AG04449 (cell line): ENCODE data around the gene C16orf74.

ENCODE experiments used
- CTCF ChIA-PET: fragments of 350-600 bp; formaldehyde crosslinking; extraction: SDS; loops from one replicate; lab custom pipeline; 2021; ENCODE audit warnings: antibody characterized with exemption; lab: Yijun Ruan, JAX
- POLR2A ChIA-PET: fragments of 400-600, 350-600 bp; formaldehyde crosslinking; extraction: SDS; loops from one replicate; lab custom pipeline; 2020; ENCODE audit warnings: antibody characterized with exemption, inconsistent platforms; lab: Yijun Ruan, JAX
- DNase-seq: peaks from one replicate; pipeline ENCODE4 v3.0.0-alpha.2; 2010; ENCODE audit warnings: low read depth, low spot score
- H3K4me3 ChIP-seq: 2 replicates; pipeline ENCODE4 v1.5.1; 2011; ENCODE audit warnings: low read depth, mild to moderate bottlenecking, control low read depth, low read length
- TF ChIP-seq, protein P1 (sequence below): IDR thresholded peaks from one replicate; pipeline ENCODE4 v1.5.1; 2011; ENCODE audit warnings: mild to moderate bottlenecking, moderate library complexity, low read length, control low read depth, inconsistent platforms; ENCODE audit not compliant: insufficient read depth; ENCODE audit errors: missing control alignments

C16orf74 gene

DNA sequence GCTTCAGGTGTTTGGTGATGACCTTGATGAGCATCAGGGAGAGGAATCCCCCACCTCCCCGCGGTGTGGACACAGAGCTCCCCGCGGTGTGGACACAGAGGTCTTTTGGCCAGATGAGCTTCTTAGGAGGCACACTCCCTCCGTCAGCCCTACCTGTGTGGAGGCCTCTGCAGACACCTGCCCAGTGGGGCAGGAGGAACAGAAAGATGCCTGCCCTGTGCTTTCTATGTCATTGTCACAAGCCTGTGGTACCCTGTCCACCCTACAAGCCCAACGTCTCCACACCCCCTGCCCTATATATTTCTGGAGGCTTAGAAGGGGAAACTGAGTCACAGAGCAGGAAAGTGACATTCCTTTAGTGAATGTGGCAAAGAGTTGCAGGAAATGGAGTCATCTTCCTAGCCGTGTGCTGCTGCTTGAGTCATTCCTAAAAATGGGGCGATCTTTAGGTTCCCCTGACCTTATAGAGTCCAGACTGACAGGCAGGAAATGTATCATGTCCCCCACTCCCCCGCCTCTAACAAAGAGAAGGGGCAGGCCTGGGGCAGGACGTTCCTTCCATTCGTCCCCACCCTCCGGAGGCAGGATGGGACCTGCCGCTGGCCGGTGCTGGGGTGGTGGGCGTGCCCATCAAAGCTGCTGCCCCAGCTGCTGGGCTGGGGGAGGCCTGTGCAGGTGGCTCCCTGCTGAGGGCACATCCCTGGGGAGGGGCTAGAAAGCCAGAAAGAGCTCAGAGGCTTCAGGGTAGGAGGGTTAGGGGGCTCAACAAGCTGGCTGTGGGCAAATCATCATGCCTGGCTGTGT is 1.0 kb upstream of the C16orf74 start:
- POLR2A ChIA-PET, result no interaction called here
- peak overlapping the region; percentile 61 for H3K4me3 ChIP-seq
- TF ChIP-seq, protein P1, sequence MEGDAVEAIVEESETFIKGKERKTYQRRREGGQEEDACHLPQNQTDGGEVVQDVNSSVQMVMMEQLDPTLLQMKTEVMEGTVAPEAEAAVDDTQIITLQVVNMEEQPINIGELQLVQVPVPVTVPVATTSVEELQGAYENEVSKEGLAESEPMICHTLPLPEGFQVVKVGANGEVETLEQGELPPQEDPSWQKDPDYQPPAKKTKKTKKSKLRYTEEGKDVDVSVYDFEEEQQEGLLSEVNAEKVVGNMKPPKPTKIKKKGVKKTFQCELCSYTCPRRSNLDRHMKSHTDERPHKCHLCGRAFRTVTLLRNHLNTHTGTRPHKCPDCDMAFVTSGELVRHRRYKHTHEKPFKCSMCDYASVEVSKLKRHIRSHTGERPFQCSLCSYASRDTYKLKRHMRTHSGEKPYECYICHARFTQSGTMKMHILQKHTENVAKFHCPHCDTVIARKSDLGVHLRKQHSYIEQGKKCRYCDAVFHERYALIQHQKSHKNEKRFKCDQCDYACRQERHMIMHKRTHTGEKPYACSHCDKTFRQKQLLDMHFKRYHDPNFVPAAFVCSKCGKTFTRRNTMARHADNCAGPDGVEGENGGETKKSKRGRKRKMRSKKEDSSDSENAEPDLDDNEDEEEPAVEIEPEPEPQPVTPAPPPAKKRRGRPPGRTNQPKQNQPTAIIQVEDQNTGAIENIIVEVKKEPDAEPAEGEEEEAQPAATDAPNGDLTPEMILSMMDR, result no peak
- CTCF ChIA-PET, result interaction anchor here (0.9 to 1.5 kb wide), 5 partner anchors 32 to 507 kb away, joined by 3 to 4 read pairs (median 3); no protein-coding TSS in a partner anchor
- DNase-seq, result no peak

DNA sequence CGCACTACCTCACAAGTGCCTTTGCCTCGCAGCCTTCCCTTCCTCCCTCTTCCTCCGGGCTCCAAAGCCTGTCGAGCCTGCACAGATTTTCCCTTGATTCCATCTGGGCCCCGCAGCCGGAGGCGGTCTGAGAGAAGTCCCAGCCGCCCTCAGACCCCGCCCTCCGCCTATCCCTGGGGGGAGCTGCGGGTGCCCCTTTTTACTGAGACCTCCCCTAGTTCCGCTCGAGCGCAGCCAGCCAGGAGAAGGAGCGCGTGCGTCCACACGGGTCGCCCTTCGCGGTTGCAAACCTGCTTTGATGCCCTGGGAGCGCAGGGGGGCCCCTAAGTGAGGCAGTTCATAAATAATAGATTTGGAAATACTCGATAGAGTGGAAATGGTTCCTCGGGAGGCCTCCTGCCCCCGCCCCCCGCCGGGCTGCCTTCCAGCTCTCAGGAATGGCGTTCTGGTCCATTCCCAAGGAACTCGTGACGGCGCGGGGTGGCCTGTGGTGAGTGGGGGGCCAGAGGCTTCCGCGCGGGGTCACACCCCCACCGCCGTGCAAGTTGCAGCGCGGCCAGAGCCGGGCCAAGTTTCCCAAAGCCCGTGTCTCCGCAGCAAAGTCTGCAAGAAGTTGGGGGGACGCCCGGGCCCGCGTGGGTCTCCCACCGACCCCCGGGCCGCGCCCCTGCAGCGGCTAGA is 610 bp downstream of the C16orf74 start:
- POLR2A ChIA-PET, result interaction anchor here (0.8 kb wide), 1 partner anchor 52 kb away, joined by 3 read pairs; no protein-coding TSS in a partner anchor
- peak overlapping the region; percentile 61 for H3K4me3 ChIP-seq
- no peak for DNase-seq
- TF ChIP-seq, protein P1, result peak; percentile 3
- CTCF ChIA-PET, result interaction anchor here (0.6 to 1.5 kb wide), 4 partner anchors 11 to 97 kb away, joined by 3 to 5 read pairs (median 3); no protein-coding TSS in a partner anchor

DNA sequence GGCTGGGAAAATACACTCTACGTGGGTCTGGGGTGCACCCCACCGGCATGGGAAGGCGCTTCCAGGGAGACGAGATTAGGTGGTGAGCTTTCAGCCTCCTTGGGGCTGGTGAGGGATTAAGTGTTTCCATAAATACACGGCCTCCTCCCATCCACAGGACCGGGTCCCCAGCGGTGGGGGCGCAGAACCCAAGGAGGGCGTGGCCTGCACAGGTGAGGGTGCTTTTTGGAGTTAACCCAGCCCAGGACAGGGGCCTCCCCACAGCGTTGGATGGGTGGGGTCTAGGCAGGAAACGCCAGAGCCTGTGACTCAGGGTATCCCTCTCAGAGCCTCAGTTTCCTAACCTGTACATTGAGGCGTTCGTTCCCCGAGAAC is 1.1 kb downstream of the C16orf74 start:
- POLR2A ChIA-PET, result interaction anchor here (0.8 kb wide), 1 partner anchor 51 kb away, joined by 3 read pairs; no protein-coding TSS in a partner anchor
- TF ChIP-seq, protein P1, result no peak
- peak overlapping the region; percentile 61 for H3K4me3 ChIP-seq
- CTCF ChIA-PET, result interaction anchor here (1.1 to 1.3 kb wide), 3 partner anchors 12 to 33 kb away, joined by 3 to 5 read pairs (median 3); no protein-coding TSS in a partner anchor
- DNase-seq, result no peak

DNA sequence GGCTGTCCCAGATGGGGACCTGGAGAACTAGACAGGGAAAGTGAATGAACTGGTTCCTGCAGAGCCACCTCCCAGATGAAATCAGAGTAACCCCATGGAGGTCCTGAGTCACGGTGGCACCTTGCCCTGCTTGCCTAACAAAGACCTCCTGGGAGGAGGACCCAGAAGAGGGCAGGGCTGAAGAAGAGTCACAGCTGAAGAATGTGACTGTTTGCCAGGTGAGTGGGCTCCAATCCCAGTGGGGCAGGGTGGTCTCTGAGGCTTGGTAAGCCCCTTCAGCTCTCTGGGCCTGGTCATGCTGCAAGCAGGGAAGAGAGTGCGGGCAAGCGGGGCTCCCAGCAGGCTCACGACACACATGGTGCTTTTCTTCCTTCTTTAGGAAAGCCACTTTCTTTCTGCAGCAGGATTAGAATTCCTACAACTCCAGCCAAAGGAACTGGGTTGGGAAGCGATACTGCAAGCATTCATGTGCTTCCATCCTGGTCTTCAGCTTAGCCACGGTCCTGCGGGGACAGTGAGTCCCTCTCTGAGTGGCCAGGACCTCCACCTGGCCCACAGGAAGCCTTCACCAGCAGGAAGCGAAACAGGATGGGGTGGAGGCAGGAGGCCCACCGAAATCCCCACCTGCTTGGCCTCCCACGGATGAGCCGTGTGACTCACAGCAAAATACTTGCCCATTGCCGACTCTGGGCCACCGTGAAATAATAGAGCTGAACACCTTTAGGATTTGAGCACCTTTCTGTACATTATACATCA is 4.3 kb downstream of the C16orf74 start:
- no peak overlapping the region for H3K4me3 ChIP-seq
- TF ChIP-seq, protein P1, result no peak
- no peak for DNase-seq
- ChIA-PET CTCF (interaction anchor here (1.8 to 2.2 kb wide), 2 partner anchors 28 to 88 kb away, joined by 5 to 9 read pairs; no protein-coding TSS in a partner anchor), POLR2A (no interaction called here)

DNA sequence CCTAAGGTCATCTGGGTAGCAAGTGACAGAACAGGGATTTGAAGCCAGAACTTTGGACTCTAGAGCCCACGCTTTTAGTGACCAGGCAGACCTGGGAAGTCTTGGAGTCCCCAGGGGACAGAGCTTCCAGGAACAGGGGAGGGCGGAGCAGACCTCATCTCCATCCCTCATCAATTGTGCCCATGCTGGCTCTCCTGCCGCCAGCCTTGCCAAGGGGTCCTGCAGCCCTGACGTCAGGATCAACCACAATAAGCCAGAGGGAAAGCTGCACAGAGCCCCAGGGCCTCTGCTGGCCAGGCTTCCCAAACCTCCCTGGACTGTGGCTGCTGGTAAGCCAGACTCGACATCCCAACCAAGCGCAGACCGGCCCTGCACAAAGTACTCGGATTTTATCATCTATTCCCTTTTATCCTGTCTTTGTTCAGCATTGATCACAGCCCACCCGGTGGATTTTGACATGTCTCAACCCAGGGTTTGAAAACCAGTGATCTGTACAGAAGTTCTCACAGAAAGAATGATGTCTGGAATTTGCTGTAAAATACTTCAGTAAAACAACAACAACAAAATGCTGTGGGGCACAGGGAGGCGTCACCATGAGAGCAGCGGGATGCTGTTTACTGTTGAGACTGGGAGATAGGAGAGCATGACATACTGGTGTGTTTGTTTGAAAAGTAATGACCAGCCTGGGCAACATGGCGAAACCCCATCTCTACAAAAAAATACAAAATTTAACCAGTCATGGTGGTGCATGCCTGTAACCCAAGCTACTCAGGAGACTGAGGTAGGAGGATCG is 11.8 kb downstream of the C16orf74 start:
- TF ChIP-seq, protein P1, result no peak
- DNase-seq, result no peak
- POLR2A ChIA-PET, result no interaction called here
- no peak overlapping the region for H3K4me3 ChIP-seq
- CTCF ChIA-PET, result interaction anchor here (4.0 kb wide), 1 partner anchor 21 kb away, joined by 30 read pairs; no protein-coding TSS in a partner anchor
